SK-N-SH (cell line): ENCODE data around the gene NR2F1. TPM values are rescaled to one million over a fixed set of nuclear protein-coding genes. Genes with fewer than 3 reads are reported as not detected.

Experiments used
- CTCF ChIA-PET: fragments of 300-600, 350-600 bp; formaldehyde crosslinking; extraction: SDS; loops from one replicate; lab custom pipeline; 2021; lab: Yijun Ruan, JAX
- POLR2A ChIA-PET: fragments of 350-600 bp; sonication (Branson Sonifier 250); formaldehyde crosslinking; extraction: SDS; loops from one replicate; lab custom pipeline; 2020; ENCODE audit warnings: antibody characterized with exemption, inconsistent platforms; lab: Yijun Ruan, JAX
- DNase-seq: peaks from one replicate; pipeline ENCODE4 v3.0.0; 2012
- H2AFZ ChIP-seq: fragments of 200-600 bp; sonication (generic); 2 replicates; pipeline ENCODE4 v1.8.1; 2016; ENCODE audit warnings: antibody characterized with exemption, mild to moderate bottlenecking, low read depth
- H3F3A ChIP-seq: fragments of 200-600 bp; sonication (generic); replicated peaks from 2 replicates; pipeline ENCODE3; 2016; ENCODE audit warnings: antibody characterized with exemption, mild to moderate bottlenecking; ENCODE audit not compliant: insufficient read depth
- H3K27ac ChIP-seq, 2 experiments: fragments of 200-500 bp in 1 of 2; fragments of 200-600 bp in 1 of 2; sonication (Bioruptor generic) in 1 of 2; sonication (generic), shearing (Covaris generic) in 1 of 2; 2 replicates each; pipeline versions ENCODE4 v1.5.1 to v1.6.1; 2014 to 2016; ENCODE audit warnings: low read depth in 2 of 2, inconsistent platforms in 1 of 2, low read length in 1 of 2, mild to moderate bottlenecking in 1 of 2, mixed read lengths in 1 of 2
- H3K27me3 ChIP-seq: fragments of 200-600 bp; sonication (generic), shearing (Covaris generic); 2 replicates; pipeline ENCODE4 v1.6.1; 2016; ENCODE audit warnings: mixed run types; ENCODE audit not compliant: insufficient read depth
- H3K36me3 ChIP-seq, 2 experiments: fragments of 200-500 bp in 1 of 2; fragments of 200-600 bp in 1 of 2; sonication (Bioruptor generic) in 1 of 2; sonication (generic) in 1 of 2; replicated peaks in 1 of 2; 2 replicates each; pipeline versions ENCODE3 to v1.5.1; 2014 to 2016; ENCODE audit warnings: low read length in 1 of 2, mild to moderate bottlenecking in 1 of 2; ENCODE audit not compliant: insufficient read depth in 2 of 2, control insufficient read depth in 1 of 2
- H3K4me1 ChIP-seq, 2 experiments: fragments of 200-500 bp in 1 of 2; fragments of 200-600 bp in 1 of 2; sonication (Bioruptor generic) in 1 of 2; sonication (generic), shearing (Covaris generic) in 1 of 2; 2 replicates each; pipeline versions ENCODE4 v1.5.1 to v1.6.1; 2014 to 2016; ENCODE audit warnings: low read depth in 1 of 2, low read length in 1 of 2, mixed run types in 1 of 2; ENCODE audit not compliant: insufficient read depth in 2 of 2, control insufficient read depth in 1 of 2
- H3K4me2 ChIP-seq: fragments of 200-600 bp; sonication (generic), shearing (Covaris generic); 2 replicates; pipeline ENCODE4 v1.6.1; 2017; ENCODE audit warnings: mixed run types
- H3K4me3 ChIP-seq, 2 experiments: fragments of 200-500 bp in 1 of 2; fragments of 200-600 bp in 1 of 2; sonication (Bioruptor generic) in 1 of 2; sonication (generic), shearing (Covaris generic) in 1 of 2; 2 replicates each; pipeline versions ENCODE4 v1.5.1 to v1.8.1; 2014 to 2016; ENCODE audit warnings: low read depth in 2 of 2, inconsistent platforms in 1 of 2, low read length in 1 of 2, mild to moderate bottlenecking in 1 of 2, mixed read lengths in 1 of 2, moderate library complexity in 1 of 2
- H3K79me2 ChIP-seq: fragments of 200-600 bp; sonication (generic); 2 replicates; pipeline ENCODE4 v1.8.1; 2017; ENCODE audit warnings: mild to moderate bottlenecking; ENCODE audit not compliant: insufficient read depth
- H3K9ac ChIP-seq: fragments of 200-600 bp; sonication (generic); 2 replicates; pipeline ENCODE4 v1.6.1; 2017; ENCODE audit warnings: mixed run types
- H3K9me2 ChIP-seq: fragments of 200-600 bp; sonication (generic); 2 replicates; pipeline ENCODE4 v1.6.1; 2017; ENCODE audit warnings: mixed run types
- H3K9me3 ChIP-seq: fragments of 200-600 bp; sonication (generic); 2 replicates; pipeline ENCODE4 v1.6.1; 2017; ENCODE audit warnings: mixed run types, mild to moderate bottlenecking, moderate library complexity
- H4K20me1 ChIP-seq: fragments of 200-600 bp; sonication (generic); 2 replicates; pipeline ENCODE4 v1.6.1; 2017; ENCODE audit warnings: mild to moderate bottlenecking, mixed run types; ENCODE audit not compliant: insufficient read depth
- EZH2phosphoT487 ChIP-seq: fragments of 200-600 bp; sonication (generic); IDR thresholded peaks from 2 replicates; pipeline ENCODE4 v1.6.1; 2017; ENCODE audit warnings: low read depth, mixed run types, mild to moderate bottlenecking, antibody characterized with exemption, moderate library complexity, borderline replicate concordance
- FOXJ3 ChIP-seq: sonication (generic); formaldehyde crosslinking; IDR thresholded peaks from 2 replicates; pipeline ENCODE4 v1.5.1; 2020; ENCODE audit warnings: mild to moderate bottlenecking, missing genetic modification reagents
- JUND ChIP-seq: IDR thresholded peaks from 2 replicates; pipeline ENCODE4 v1.4.0; 2012
- MEF2A ChIP-seq: IDR thresholded peaks from 2 replicates; pipeline ENCODE4 v1.4.0; 2012; ENCODE audit warnings: low read depth, borderline replicate concordance
- NFIC ChIP-seq: IDR thresholded peaks from 2 replicates; pipeline ENCODE4 v1.4.0; 2012; ENCODE audit warnings: borderline replicate concordance
- POLR2AphosphoS5 ChIP-seq: IDR thresholded peaks from 2 replicates; pipeline ENCODE4 v1.6.1; 2012; ENCODE audit warnings: low read depth, low read length
- SMC3 ChIP-seq: IDR thresholded peaks from 2 replicates; pipeline ENCODE4 v1.6.1; 2012; ENCODE audit warnings: low read depth, low read length, improper control_type of control experiment
- TAF1 ChIP-seq: IDR thresholded peaks from 2 replicates; pipeline ENCODE4 v1.6.1; 2012; ENCODE audit warnings: low read depth, mild to moderate bottlenecking, low read length, moderate library complexity, borderline replicate concordance
- TCF12 ChIP-seq: IDR thresholded peaks from 2 replicates; pipeline ENCODE4 v1.4.0; 2012
- WGBS: methylation state at CpG from one replicate; pipeline ENCODE4 v1.1.6; 2017; ENCODE audit warnings: low lambda C conversion rate; 5-methylcytosine and 5-hydroxymethylcytosine counted together
- polyA plus RNA-seq, 3 experiments: library from polyadenylated mRNA; depleted of rRNA; stranded (reverse); fragments of >200 nt; gene quantifications; 2 replicates each; pipeline ENCODE4 v1.2.3, GENCODE V29; 2012
- TF ChIP-seq, protein P1 (sequence below): IDR thresholded peaks from 2 replicates; pipeline ENCODE4 v1.4.0; 2012; ENCODE audit warnings: low read depth, borderline replicate concordance
- TF ChIP-seq, protein P2 (sequence below): fragments of 150-350 bp; IDR thresholded peaks from 2 replicates; pipeline ENCODE4 v1.6.1; 2016; ENCODE audit warnings: mild to moderate bottlenecking, low read depth, low read length
- TF ChIP-seq, protein P3 (sequence below): IDR thresholded peaks from 2 replicates; pipeline ENCODE4 v1.4.0; 2012; ENCODE audit warnings: low read depth, borderline replicate concordance

NR2F1 gene
- polyA plus RNA-seq, 1 of the 3 experiments (the other 2 are of a cell fraction), result 47.1 TPM

DNA sequence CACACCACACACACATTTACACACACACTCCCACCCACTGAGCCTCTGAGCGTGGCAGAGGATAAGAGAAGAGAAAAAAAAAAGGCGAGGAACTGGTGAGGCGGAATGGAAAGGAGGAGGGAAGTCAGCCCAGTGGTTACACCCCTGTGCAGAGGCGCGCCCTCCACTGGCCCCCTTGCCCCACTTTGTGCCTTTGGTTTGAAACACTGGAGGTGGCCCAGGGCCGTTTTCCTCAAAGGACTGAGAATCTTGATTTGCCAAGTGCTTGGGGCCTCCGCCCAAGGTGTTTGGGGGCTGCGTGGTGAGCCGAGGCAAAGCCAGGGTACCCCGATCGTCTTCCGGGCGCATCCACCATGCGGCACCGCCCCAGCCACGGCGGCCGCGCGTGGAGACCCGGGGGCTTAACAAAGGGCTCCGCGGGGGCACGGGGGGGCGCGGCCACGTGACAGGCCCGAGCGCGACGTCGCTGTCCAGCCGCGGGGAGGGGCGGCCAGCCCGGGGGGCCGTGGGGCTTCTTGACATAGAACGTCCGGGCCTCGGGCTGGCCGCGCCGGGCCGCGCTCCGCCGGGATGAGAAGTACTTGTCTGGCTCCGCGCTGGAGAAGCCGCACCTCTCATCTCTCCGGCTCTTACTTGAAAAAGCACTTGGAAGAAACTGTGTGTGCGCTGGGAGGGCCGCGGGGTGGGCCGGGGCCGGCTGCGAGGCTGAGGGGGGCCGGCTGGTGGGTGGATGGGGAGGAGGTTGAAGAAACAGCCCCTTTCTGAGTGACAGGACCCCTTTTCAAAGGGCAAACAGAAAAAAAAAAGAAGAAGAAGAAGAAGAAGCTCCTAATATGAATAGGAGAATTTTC, 21.0 kb downstream of the NR2F1 start:
- ChIA-PET CTCF (interaction anchor here (1.1 to 1.2 kb wide), 2 partner anchors 8 to 1134 kb away, joined by 5 read pairs; no protein-coding TSS in a partner anchor), POLR2A (no interaction called here)
- 55% methylated on average over 17 of the region's 58 CpGs for WGBS
- no peaks in the 10 kb centered on the region for H3K9me3 ChIP-seq
- TF ChIP-seq, protein P1, sequence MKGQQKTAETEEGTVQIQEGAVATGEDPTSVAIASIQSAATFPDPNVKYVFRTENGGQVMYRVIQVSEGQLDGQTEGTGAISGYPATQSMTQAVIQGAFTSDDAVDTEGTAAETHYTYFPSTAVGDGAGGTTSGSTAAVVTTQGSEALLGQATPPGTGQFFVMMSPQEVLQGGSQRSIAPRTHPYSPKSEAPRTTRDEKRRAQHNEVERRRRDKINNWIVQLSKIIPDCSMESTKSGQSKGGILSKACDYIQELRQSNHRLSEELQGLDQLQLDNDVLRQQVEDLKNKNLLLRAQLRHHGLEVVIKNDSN, result peak; percentile 51; the same call in 1 of the 2 replicates
- no peak for TF ChIP-seq FOXJ3 (CRISPR knock-in tag)
- no peak overlapping the region for H3K4me2 ChIP-seq
- H3K27me3 ChIP-seq, result no peaks in the 10 kb centered on the region; the same call in 1 of the 2 replicates
- H3K36me3 ChIP-seq, result no peaks in the 10 kb centered on the region
- H3K9me2 ChIP-seq, result no peaks in the 10 kb centered on the region
- DNase-seq, result peak; percentile 47
- H2AFZ ChIP-seq, result no peak overlapping the region
- H3F3A ChIP-seq, result peaks cover 23% of the 10 kb centered on the region
- no peak overlapping the region for H3K9ac ChIP-seq
- no peaks in the 10 kb centered on the region for H3K79me2 ChIP-seq
- no peak overlapping the region for H3K27ac ChIP-seq
- peak overlapping the region in 1 of 2 experiments; percentile 19; a peak in 2 of 4 replicates for H3K4me3 ChIP-seq
- H4K20me1 ChIP-seq, result no peaks in the 10 kb centered on the region
- peaks cover 6 to 29% of the 10 kb centered on the region in 2 experiments; a peak in 2 of 4 replicates for H3K4me1 ChIP-seq

GRCh38 chr5:93604644-93605515, 21.9 kb downstream of the NR2F1 start:
- H3K4me2 ChIP-seq, result no peak overlapping the region
- POLR2A ChIA-PET, result no interaction called here
- 93% methylated on average over 10 of the region's 10 CpGs for WGBS
- H3K9ac ChIP-seq, result no peak overlapping the region
- DNase-seq, result no peak
- no peak overlapping the region for H2AFZ ChIP-seq
- no peaks in the 10 kb centered on the region for H4K20me1 ChIP-seq
- no peaks in the 10 kb centered on the region for H3K36me3 ChIP-seq
- no peaks in the 10 kb centered on the region; the same call in 1 of the 2 replicates for H3K27me3 ChIP-seq
- peaks cover 21% of the 10 kb centered on the region for H3F3A ChIP-seq
- TF ChIP-seq POLR2AphosphoS5 (no peak), MEF2A (no peak), TCF12 (no peak), TAF1 (no peak), EZH2phosphoT487 (no peak), JUND (no peak), NFIC (no peak), SMC3 (no peak)
- TF ChIP-seq, protein P2, sequence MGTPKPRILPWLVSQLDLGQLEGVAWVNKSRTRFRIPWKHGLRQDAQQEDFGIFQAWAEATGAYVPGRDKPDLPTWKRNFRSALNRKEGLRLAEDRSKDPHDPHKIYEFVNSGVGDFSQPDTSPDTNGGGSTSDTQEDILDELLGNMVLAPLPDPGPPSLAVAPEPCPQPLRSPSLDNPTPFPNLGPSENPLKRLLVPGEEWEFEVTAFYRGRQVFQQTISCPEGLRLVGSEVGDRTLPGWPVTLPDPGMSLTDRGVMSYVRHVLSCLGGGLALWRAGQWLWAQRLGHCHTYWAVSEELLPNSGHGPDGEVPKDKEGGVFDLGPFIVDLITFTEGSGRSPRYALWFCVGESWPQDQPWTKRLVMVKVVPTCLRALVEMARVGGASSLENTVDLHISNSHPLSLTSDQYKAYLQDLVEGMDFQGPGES, result no peak
- TF ChIP-seq, protein P3, sequence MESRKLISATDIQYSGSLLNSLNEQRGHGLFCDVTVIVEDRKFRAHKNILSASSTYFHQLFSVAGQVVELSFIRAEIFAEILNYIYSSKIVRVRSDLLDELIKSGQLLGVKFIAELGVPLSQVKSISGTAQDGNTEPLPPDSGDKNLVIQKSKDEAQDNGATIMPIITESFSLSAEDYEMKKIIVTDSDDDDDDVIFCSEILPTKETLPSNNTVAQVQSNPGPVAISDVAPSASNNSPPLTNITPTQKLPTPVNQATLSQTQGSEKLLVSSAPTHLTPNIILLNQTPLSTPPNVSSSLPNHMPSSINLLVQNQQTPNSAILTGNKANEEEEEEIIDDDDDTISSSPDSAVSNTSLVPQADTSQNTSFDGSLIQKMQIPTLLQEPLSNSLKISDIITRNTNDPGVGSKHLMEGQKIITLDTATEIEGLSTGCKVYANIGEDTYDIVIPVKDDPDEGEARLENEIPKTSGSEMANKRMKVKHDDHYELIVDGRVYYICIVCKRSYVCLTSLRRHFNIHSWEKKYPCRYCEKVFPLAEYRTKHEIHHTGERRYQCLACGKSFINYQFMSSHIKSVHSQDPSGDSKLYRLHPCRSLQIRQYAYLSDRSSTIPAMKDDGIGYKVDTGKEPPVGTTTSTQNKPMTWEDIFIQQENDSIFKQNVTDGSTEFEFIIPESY, result no peak
- H3K4me3 ChIP-seq, result no peak overlapping the region
- no peak overlapping the region for H3K27ac ChIP-seq
- CTCF ChIA-PET, result no interaction called here
- no peaks in the 10 kb centered on the region for H3K79me2 ChIP-seq
- no peaks in the 10 kb centered on the region for H3K9me3 ChIP-seq
- peaks cover 4 to 29% of the 10 kb centered on the region in 2 experiments; a peak in 2 of 4 replicates for H3K4me1 ChIP-seq
- no peaks in the 10 kb centered on the region for H3K9me2 ChIP-seq
